ENCODE data around the gene BCL2A1. TPM values are rescaled to one million over a fixed set of nuclear protein-coding genes. Genes with fewer than 3 reads are reported as not detected.

Gene BCL2A1
- polyA plus RNA-seq, 1 experiment: 2.9 TPM

GRCh38 chr15:80007532-80007931, 36.5 kb upstream of the BCL2A1 start:
- CTCF ChIA-PET: interaction anchor here (0.8 kb wide), 1 partner anchor 626 kb away, joined by 3 read pairs; no protein-coding TSS in a partner anchor
- Histone ChIP-seq H3K4me3 (ENCODE audit: low read depth, low read length) (no peak overlapping the region), H3K9me3 (ENCODE audit: control insufficient read depth, insufficient read depth, low read length) (no peaks in the 10 kb centered on the region), H3K27me3 (ENCODE audit: control insufficient read depth, insufficient read depth, low read length) (no peaks in the 10 kb centered on the region), H3K27ac (ENCODE audit: low read depth, low read length) (no peak overlapping the region)
- DNase-seq (ENCODE audit: low read depth, low spot score): no peak
- no peak for TF ChIP-seq CTCF (IDR thresholded peaks at IDR 0.05; ENCODE audit: low read depth, low read length)
- POLR2A ChIA-PET: interaction anchor here (0.6 kb wide), 1 partner anchor 84 kb away, joined by 3 read pairs; no protein-coding TSS in a partner anchor

GRCh38 chr15:80006946-80007345, 36.0 kb upstream of the BCL2A1 start:
- ChIA-PET CTCF (interaction anchor here (0.8 kb wide), 1 partner anchor 626 kb away, joined by 3 read pairs; no protein-coding TSS in a partner anchor), POLR2A (interaction anchor here (0.6 kb wide), 1 partner anchor 84 kb away, joined by 3 read pairs; no protein-coding TSS in a partner anchor)
- no peak for TF ChIP-seq CTCF (IDR thresholded peaks at IDR 0.05; ENCODE audit: low read depth, low read length)
- Histone ChIP-seq H3K27me3 (ENCODE audit: control insufficient read depth, insufficient read depth, low read length) (no peaks in the 10 kb centered on the region), H3K4me3 (ENCODE audit: low read depth, low read length) (no peak overlapping the region), H3K9me3 (ENCODE audit: control insufficient read depth, insufficient read depth, low read length) (no peaks in the 10 kb centered on the region), H3K27ac (ENCODE audit: low read depth, low read length) (no peak overlapping the region)
- no peak for DNase-seq (ENCODE audit: low read depth, low spot score)

GRCh38 chr15:80003934-80004472, 33.0 kb upstream of the BCL2A1 start:
- CTCF ChIA-PET: no interaction called here
- no peak overlapping the region for H3K27ac ChIP-seq (ENCODE audit: low read depth, low read length)
- H3K4me3 ChIP-seq (ENCODE audit: low read depth, low read length): no peak overlapping the region
- no peaks in the 10 kb centered on the region for H3K27me3 ChIP-seq (ENCODE audit: control insufficient read depth, insufficient read depth, low read length)
- H3K9me3 ChIP-seq (ENCODE audit: control insufficient read depth, insufficient read depth, low read length): no peaks in the 10 kb centered on the region
- DNase-seq (ENCODE audit: low read depth, low spot score): no peak
- POLR2A ChIA-PET: no interaction called here
- no peak for TF ChIP-seq CTCF (IDR thresholded peaks at IDR 0.05; ENCODE audit: low read depth, low read length)

- no peak for TF ChIP-seq CTCF (IDR thresholded peaks at IDR 0.05; ENCODE audit: low read depth, low read length)
- H3K27ac ChIP-seq (ENCODE audit: low read depth, low read length): no peak overlapping the region
- no peak for DNase-seq (ENCODE audit: low read depth, low spot score)
- no peaks in the 10 kb centered on the region for H3K27me3 ChIP-seq (ENCODE audit: control insufficient read depth, insufficient read depth, low read length)
- no peak overlapping the region for H3K4me3 ChIP-seq (ENCODE audit: low read depth, low read length)
- H3K9me3 ChIP-seq (ENCODE audit: control insufficient read depth, insufficient read depth, low read length): no peaks in the 10 kb centered on the region
- POLR2A ChIA-PET: no interaction called here
- CTCF ChIA-PET: interaction anchor here (1.0 kb wide), 2 partner anchors 10 to 154 kb away, joined by 4 to 5 read pairs; no protein-coding TSS in a partner anchor
Measured at GRCh38 chr15:80003171-80003570, 32.2 kb upstream of the BCL2A1 start.

GRCh38 chr15:80002267-80002666, 31.3 kb upstream of the BCL2A1 start:
- ChIA-PET POLR2A (no interaction called here), CTCF (interaction anchor here (1.0 kb wide), 2 partner anchors 9 to 153 kb away, joined by 4 to 5 read pairs; no protein-coding TSS in a partner anchor)
- Histone ChIP-seq H3K27ac (ENCODE audit: low read depth, low read length) (no peak overlapping the region), H3K27me3 (ENCODE audit: control insufficient read depth, insufficient read depth, low read length) (no peaks in the 10 kb centered on the region), H3K9me3 (ENCODE audit: control insufficient read depth, insufficient read depth, low read length) (no peaks in the 10 kb centered on the region), H3K4me3 (ENCODE audit: low read depth, low read length) (no peak overlapping the region)
- no peak for TF ChIP-seq CTCF (IDR thresholded peaks at IDR 0.05; ENCODE audit: low read depth, low read length)
- no peak for DNase-seq (ENCODE audit: low read depth, low spot score)

Measured in AG04450 (cell line).